Bronchus fibroblast of lung (primary cell): Measurements from ENCODE around the gene SLC44A5. TPM values are rescaled to one million over a fixed set of nuclear protein-coding genes. Genes with fewer than 3 reads are reported as not detected.

Source experiments
- total RNA-seq: library from RNA; depleted of rRNA; stranded (reverse); fragments of >200 nt; gene quantifications from 2 replicates; pipeline ENCODE4 v1.2.3, GENCODE V29; 2015

The SLC44A5 gene
- total RNA-seq, result under 0.01 TPM in 1 of 2 replicates, not detected in the other

DNA sequence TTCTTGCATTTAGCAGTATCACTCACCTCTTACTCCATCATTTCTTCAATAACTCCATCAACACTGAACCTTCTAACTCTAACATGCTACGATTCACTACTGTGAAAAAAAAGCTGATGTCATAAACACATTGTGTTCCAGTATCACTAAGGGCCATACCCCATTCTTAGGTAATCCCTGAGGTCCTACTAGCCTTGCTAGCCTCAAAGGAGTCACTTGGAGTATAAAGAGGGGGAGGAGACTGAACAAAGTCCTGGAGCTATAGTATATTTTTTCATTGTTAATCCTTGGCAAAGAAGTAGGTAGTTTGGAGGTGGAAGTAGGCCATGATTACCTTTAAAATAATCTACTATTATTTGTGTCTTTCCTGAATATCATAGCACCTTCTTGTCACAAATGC, at the start of gene SLC44A5:
SLC44A5 (minus strand) TSS at position 101 of the 400 bp plus-strand sequence. CDS start 69,667 bp downstream, outside the sequence.

Other genes starting within 250 kb of the SLC44A5 start
- gene ACADM, start 113.6 kb upstream of the SLC44A5 start, total RNA-seq, result 18.1 and 21.5 TPM in 2 replicates
- 48.8 and 60.9 TPM in 2 replicates for gene RABGGTB, start 175.1 kb upstream of the SLC44A5 start, total RNA-seq
- gene MSH4, start 185.8 kb upstream of the SLC44A5 start, total RNA-seq, result not detected in 2 replicates